GM21786 (cell line): ENCODE results near the gene SOAT2.
"Not testable (repeated sequence)": the region's sequence is repeated elsewhere in the genome, so short reads cannot be mapped to it uniquely, and the experiment has no call there.

Source experiments
- ATAC-seq: cut with Tn5 transposase; IDR thresholded peaks from one replicate; pipeline ENCODE4 v1.9.1; 2021; ENCODE audit not compliant: unreplicated experiment

SOAT2 gene

DNA sequence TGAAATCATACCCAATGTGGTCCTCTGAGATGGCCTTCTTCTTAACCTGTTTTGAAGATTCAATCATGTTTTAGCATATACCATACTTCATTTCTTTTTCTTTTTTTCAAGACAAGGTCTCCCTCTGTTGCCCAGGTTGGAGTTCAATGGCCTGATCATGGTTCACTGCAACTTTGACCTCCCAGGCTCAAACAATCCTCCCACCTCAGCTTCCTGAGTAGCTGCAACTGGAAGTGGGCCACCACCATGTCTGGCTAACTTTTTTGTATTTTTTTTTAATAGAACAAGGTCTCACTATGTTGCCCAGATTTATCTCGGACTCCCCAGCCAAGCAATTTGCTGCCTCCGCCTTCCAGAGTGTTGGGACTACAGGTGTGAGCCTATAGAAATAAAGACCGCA is 30.4 kb downstream of the SOAT2 start:
- ATAC-seq, result no peak

DNA sequence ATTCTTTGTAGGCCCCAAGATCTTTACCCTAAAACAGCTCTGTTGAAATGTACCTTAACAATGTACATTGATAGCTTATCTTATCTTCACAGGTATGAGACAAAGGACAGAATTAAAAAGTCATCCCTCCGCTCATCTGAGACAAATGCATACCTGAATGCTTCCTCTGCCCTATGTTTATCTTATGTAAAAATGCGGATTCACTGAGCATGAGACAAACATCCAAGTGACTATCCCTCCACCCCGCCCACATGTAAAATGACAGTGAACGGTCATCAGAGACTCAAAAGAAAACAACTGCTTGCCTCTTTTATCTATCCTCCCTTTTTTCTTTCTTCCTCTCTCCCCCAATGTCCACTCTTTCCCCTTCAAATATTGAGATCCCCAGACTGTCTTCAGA is 40.1 kb downstream of the SOAT2 start:
- ATAC-seq, result no peak

DNA sequence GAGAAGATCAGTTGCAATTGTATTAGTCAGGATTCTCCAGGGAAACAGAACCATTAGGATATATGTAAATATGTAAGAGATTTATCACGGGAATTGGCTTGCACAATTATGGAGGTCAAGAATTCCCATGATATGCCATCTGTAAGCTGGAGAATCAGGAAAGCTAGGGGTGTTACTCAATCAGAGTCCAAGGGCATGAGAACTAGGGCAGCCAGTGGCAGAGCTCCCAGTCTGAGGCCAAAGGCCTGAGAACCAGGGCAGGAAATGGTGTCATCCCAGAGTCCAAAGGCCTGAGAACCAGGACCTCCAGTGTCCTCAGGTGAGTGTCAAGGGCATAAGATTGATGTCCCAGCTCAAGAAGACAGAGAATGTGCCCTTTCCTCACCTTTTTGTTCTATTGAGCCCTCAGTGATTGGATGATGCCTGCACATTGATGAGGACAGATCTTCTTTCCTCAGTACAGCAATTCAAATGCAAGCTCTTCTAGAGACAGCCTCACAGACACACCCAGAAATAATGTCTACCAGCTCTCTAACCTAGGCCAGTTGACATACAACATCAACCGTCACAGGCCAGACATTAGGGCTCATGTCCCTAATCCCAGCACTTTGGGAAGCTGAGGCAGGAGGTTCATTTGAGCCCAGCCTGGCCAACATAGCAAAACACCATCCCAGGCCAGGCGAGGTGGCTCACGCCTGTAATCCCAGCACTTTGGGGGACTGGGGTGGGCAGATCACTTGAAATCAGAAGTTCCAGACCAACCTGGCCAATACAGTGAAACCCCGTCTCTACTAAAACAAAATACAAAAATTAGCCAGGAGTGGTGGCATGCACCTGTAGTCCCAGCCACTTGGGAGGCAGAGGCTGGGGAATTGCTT is 42.3 kb downstream of the SOAT2 start:
- ATAC-seq, result no peak

DNA sequence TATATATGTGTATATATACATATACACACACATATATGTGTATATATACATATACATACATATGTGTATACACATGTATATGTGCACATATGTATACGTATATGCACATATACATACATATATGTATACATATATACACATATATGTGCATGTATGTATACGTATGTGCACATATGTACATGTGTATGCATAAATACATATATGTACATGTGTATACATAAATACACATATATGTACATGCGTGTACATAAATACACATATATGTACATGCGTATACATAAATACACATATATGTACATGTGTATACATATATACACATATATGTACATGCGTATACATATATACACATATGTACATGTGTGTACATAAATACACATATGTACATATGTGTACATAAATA is 43.9 kb downstream of the SOAT2 start:
- ATAC-seq, result no peak

DNA sequence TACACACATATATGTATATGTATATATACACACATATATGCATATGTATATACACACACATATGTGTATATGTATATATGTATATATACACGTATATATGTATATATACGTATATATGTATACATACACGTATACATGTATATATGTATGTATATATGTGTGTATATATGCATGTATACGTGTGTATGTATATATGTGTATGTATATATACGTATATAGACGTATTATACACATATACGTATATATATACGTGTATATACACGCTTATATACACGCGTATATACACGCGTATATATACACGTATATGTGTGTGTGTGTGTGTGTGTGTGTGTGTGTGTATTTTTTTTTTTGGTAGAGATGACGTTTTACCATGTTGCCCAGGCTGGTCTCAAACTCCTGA is 44.4 kb downstream of the SOAT2 start:
- no peak for ATAC-seq

DNA sequence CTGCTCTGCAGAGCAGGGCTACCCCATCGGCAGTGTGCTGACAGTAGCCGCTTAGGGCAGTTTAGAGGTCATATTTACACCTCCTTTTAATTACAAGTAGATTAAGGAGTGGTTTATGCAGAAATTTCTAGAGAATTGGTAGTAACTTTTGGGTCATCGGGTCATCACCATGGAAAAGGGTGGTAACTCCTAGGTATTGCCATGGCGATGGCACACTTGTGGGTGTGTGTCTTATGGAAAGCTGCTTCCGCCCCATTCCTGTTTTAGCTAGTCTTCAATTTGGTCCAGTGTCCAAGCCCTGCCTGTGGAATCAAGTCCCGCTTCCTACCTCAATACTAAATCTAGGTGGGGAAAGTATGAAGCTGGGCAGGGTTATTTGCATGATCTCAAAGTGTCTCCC is 47.8 kb downstream of the SOAT2 start:
- ATAC-seq, result no peak

DNA sequence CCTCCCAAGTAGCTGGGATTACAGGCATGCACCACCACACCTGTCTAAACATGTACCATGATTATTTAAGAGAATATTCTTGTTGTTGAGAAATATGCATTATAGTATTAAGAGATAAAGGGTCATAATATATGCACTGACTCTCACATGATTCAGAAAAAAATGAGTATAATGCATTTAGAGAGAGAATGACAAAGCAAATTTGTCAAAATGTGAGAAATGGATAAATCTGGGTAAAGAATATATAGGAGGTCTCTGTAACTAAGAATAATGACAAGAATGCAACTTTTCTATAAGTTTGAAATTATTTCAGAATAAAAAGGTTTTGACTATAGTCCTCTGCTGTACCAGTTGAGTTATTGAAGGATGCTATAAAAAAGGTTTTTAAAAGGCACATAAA is 49.1 kb downstream of the SOAT2 start:
- no peak for ATAC-seq

DNA sequence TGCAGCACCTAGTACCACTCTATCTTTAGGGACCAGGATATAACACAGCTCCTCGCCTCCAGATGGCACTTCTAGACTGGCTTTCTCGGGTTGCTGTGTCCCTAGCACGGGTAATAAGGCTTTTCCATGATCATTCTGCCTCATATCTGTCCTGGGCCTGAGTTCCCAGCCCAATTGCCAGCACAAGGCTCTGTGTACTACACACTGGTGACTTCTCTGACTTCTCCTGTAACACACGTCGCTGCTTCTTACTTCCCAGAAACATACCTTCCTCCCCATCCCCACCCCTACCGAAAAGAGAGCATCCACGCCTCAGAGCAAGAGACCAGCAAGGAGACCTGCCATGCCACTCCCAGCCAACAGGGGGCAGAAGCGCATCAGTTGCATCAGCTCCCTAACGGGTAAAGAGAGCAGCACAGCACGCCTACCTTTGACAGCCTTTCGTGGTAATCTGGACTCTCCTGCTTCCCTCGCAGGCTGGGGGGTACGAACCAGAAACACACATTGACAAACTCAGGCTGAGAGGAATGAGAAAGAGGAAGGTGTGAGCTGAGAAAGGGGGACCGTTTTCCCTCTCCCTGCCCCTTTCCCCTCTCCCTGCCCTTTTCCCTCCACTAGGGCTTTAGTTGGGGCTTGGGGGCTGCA is 56.0 kb downstream of the SOAT2 start:
- peak; percentile 69 for ATAC-seq

DNA sequence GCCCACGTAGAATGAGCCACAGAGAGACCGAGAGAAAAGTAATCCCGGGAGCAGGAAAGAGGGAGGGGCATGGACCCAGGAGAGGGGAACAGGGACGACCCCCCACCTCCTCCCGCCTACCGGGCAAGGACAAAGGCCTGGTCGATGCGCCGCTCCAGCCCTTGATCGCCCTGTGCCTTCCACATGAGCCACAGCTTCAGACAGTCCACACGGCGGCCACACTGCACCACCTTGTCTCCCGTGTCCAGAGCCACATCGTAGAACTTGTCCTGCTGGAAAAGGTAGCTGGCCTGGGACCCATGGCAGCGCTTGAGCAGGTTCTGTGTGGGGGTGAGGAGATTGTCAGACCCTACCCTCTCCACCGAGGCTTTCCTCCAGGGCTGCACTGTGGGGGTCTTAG is 56.7 kb downstream of the SOAT2 start:
- no peak for ATAC-seq

DNA sequence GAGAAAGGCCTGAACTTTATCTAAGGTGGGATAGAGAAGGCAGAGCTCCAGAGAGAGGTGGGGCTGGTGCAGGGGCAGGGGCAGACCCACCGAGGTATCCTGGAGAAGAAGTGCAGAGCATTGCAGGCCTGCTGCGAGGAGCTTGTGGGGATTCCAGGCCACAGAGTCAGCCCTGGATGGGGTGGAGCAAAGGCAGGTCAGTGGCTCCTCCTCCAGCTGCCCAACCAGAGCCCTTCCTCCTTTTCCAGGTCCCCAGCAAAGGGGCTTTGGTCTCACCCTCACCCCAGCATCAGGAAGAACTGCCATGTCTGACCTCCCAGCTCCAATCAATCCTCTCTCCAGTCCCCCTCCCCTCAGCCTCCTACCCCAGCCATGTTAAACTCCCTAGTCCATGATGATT is 57.4 kb downstream of the SOAT2 start:
- ATAC-seq, result no peak

DNA sequence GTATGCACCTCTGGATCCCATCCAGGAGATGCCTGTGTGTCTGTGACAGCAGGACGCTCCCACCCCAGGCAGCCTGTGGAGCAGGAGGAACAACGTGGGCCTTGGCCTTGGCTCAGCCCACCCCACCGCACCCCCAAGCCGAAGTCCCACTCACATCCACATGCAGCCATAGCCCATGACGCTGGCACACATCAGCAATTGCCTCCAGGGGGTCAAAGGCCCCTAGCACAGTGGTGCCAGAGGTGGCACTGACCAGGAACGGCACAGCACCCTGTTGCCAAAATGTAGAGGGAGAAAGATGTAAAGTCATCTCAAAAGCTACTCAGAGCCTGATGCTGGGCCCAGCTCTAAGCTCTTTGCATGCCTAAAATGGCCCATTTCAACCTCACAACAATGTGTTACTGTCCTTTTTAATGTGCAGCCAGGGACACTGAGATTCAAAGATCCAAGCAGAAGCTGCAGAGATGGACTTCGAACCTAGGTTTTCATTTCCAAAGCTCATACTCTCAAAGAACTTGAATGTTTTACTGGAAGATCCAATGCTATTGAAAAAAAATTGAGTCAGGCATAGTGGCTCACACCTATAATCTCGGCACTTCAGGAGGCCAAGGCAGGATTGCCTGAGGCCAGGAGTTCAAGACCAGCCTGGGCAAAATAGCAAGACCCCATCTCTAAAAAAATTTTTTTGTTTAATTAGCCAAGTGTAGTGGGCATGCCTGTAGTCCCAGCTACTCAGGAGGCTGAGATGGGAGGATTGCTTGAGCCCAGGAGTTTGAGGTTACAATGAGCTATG is 58.0 kb downstream of the SOAT2 start:
- no peak for ATAC-seq

DNA sequence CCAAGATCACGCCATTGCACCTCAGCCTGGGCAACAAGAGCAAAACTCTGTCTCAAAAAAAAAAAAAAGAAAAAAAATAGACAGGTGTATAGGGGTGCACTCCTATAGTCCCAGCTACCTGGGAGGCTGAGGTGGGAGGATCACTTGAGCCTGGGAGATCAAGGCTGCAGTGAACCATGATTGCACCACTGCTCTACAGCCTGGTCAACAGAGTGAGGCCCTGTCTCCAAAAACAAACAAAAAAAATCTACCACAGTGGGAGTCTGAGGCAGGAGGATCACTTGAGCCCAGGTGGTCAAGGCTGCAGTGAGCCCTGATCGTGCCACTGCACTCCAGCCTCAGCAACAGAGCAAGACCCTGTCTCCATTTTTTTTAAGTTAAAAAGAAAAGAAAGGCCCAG is 59.7 kb downstream of the SOAT2 start:
- not testable (repeated sequence) for ATAC-seq

DNA sequence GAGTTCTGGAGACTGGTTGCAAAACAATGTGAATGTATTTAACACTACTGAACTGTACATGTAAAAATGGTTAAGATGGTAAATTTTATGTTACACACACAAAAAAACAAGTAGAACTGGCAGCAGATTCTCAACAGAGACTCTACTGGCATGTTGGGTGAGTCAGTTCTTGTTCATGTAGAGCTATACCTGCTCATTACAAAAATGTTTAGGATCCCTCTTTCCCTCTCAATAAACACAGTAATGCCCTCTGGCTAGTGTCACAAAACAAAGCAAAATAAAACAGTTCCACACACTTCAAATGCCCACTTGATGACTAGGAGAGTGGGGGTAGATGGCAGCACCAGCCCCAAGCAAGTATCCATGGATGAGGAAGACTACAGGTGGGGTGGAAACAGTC is 63.6 kb downstream of the SOAT2 start:
- no peak for ATAC-seq

DNA sequence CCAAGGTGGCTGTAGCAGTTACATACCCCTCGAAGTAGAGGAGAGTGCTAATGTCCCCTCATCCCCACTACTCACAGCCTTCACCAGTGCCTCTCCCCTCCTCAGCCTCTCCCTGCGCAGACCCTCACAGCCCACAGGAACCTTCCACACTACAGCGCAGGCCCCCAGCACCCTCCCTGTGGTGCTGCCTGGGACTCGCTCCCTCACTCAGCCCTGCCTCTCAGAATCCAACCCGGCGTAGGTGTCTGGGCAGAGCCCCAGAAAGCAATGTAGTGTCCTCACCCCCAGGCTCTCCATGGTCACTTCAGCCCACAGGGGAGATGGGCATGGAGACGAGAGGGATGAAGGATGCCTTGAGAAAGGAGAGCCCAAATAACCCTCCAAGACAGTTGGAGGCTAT is 66.4 kb downstream of the SOAT2 start:
- no peak for ATAC-seq

DNA sequence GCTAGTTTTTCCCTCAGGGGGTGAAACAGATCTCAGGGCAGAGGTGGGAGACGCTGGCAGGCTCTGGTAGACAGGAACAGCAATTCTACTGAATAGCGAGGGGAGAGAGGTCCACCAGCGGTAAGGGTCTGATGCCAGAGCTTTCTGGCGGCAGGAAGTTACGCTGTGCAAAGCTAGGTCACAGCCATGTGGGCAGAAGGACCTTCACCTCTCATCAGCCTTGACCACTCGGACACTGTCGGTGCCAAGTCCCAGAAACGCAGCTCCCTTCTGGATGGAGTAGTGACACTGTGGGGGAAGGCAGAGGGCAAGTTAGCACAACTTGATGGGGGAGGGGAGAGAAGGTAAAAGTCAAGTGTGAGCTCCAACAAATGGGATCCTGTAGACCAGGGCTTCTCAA is 66.9 kb downstream of the SOAT2 start:
- no peak for ATAC-seq

DNA sequence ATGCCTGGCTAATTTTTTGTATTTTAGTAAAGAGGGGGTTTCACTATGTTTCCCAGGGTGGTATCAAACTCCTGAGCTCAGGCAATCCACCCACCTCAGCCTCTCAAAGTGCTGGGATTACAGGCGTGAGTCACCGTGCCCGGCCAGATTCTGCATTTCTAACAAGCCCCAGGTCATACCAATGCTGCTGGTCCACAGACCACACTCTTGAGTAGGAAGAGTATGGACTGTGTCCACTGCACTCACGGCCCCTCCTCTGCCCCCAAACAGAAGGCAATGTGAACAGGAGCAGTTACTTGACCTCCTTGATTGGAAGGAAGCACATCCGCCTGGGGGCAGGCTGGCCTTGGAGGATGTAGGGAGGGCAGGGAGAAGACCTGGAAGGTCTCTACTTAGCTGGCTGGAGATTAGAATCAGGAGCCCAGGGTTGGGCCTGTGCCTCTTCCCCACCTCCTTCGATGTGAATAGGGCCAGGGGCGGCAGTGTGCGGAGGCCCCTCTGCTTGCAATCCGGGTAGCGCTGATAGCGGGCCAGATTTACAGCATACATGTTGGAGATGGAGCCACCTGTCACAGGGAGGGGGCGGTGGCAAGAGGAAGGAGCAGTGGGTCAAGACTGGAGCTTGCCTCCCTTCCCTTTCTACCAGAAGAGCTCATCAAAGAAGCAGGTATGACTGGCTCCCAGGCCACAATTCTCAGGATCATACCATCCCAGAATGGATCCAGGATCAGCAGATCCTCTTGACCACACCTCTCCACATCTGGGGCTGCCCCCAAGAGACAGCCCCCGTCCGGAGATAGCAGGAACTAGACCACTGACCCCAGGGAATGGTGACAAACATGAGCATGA is 67.8 kb downstream of the SOAT2 start:
- no peak for ATAC-seq

DNA sequence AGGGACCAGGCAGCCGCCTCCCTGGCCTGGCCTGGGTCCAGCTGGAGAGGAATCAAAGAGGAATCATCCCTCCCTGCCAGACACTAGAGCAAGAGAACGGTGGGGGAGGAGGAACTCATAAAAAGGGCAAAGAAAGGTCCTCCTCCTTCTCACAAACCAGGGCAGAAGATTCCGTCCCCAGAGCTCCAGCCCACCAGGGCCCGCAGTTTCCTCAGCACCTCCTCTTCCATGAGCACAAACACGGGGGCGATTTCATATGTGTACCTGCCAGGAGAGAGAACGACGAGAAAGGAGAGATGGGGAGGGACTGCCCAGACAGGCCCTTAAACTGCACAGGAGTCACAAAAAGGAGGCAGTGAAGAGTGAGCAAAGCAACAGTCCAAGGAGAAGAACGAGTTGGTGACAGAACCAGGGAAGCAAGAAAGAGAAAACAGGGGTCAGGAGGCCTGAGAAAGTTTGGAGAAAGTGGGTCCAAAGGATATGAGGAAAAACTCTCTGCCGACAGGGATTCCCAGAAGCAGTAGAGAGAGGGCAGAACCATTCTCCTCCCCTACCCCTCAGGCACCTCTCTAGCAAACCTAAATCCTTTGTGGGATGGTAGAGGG is 68.5 kb downstream of the SOAT2 start:
- no peak for ATAC-seq

DNA sequence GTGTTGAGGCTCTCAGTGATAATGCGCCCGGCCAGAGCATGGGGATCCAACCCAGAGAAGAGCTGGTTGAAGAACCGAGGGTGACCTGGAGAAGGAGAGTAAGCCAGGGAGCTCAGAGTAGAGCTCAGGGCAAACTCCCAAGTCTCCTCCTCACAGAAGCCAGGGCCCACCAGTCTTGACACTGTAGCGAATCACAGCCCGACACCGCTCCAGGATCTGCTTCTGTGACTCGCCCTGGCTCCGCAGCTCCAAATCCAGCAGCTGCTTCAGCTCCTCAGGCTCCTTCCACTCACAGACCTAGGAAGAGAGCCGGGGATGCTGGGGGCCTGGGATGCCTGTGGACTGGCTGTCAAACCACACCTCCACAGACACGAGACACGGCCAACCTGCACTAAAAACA is 69.1 kb downstream of the SOAT2 start:
- ATAC-seq, result no peak

DNA sequence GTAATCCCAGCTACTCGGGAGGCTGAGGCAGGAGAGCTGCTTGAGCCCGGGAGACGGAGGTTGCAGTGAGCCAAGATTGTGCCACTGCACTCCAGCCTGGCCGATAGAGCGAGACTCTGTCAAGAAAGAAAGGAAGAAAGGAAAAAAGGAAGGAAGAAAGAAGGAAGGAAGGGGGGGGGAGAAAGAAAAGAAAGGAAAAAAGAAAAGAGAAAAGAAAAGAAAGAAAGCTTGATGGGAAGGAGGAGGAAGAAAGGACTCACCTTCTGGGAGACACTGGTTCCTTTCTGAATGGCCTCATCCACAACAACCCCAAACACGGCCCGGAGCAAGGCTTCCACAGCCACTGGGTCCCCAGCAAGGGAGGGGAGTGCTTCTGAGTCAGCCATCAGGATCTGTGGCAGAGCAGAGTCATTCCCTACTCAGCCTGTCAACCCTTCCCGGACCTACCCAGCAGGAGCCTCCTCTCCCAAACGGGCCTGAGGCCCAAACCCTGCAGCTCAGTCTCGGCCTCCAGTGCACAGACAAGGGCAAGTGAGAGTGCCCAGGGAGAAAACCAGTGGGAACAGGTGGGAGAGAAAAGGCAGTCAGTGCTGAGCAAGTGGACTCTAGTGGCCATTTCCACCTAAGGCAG is 69.9 kb downstream of the SOAT2 start:
- ATAC-seq, result no peak
